LNCAP (cell line): ENCODE data around the gene HDAC9.

Source experiments
- TF ChIP-seq, protein P1 (sequence below): fragments of 450-650 bp; IDR thresholded peaks from 2 replicates; pipeline ENCODE4 v1.5.1; 2017; ENCODE audit warnings: mild to moderate bottlenecking

Gene HDAC9

DNA sequence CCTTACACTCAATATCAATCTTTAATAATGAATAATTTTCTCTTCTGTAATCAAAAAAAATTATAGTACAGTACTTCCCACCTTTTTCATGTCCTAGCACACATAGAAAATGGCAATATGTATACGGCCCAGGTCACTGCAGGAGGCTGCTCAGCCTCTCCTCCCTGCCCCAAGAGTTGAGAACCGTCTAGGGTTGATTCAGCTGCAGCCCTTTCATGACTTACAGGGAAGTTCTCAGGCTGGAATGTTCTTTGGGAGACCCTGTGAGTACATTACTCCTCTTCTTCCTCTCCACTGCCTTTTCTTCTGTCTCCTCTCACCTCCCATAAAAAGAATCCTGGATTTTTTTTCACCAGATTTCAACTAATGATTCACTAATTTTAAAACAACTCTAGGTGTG lies 180.0 kb downstream of the HDAC9 start:
- TF ChIP-seq, protein P1, sequence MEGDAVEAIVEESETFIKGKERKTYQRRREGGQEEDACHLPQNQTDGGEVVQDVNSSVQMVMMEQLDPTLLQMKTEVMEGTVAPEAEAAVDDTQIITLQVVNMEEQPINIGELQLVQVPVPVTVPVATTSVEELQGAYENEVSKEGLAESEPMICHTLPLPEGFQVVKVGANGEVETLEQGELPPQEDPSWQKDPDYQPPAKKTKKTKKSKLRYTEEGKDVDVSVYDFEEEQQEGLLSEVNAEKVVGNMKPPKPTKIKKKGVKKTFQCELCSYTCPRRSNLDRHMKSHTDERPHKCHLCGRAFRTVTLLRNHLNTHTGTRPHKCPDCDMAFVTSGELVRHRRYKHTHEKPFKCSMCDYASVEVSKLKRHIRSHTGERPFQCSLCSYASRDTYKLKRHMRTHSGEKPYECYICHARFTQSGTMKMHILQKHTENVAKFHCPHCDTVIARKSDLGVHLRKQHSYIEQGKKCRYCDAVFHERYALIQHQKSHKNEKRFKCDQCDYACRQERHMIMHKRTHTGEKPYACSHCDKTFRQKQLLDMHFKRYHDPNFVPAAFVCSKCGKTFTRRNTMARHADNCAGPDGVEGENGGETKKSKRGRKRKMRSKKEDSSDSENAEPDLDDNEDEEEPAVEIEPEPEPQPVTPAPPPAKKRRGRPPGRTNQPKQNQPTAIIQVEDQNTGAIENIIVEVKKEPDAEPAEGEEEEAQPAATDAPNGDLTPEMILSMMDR: no peak

DNA sequence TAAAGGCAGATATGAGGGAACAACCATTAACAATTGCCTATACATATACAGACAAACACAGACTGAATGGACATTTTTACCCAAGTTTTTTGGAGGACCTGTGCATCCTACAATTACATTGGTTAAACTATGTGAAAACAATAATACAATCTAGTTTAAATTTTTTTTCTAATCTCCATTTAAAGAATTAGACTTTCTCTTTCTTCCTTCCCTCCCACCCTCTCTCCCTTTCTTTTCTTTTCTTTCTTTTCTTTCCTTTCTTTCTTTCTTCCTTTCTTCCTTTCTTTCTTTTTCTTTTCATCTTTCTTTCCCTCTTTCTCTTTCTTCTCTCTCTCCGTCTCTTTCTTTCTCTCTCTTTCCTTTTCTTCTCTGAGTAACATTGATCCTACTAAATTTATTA lies 183.7 kb downstream of the HDAC9 start:
- TF ChIP-seq, protein P1: no peak

DNA sequence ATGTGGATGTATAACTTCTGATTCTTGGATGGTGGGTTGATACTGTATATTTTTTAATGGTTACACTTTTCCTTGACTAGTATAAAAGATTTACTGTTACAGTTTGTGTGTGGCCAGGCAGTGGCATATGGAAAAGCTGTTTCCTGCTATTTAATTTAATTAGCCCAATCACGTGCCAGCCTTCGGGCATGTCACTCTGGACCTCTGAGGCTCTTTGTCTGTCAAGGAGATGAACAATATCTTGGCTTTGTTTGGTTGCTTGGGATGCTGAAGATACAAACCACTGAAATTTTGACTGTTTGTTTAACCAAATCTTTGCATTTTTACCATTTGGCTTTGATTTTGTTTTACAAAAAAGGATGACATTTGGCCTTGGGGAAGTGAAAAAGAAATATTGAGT lies 185.0 kb downstream of the HDAC9 start:
- TF ChIP-seq, protein P1: no peak

DNA sequence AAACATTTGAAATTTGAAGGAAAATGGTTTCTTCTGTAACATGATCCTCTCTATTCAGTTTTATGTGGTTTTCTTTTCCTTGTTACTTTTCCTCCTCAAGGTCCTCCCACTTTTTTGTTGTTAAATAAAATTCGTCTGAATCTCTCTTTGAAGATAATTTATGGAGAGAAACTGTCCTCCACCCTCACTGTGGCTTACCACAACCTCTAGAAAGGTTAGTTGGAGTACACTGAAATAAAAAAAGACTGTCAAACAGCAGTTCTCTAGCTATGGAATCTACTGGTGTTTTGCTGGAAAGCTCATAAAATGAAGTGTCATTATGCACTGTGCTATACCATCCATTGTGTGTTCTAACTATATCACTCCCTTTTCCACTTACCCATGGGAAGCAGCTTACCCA lies 189.4 kb downstream of the HDAC9 start:
- TF ChIP-seq, protein P1: no peak

DNA sequence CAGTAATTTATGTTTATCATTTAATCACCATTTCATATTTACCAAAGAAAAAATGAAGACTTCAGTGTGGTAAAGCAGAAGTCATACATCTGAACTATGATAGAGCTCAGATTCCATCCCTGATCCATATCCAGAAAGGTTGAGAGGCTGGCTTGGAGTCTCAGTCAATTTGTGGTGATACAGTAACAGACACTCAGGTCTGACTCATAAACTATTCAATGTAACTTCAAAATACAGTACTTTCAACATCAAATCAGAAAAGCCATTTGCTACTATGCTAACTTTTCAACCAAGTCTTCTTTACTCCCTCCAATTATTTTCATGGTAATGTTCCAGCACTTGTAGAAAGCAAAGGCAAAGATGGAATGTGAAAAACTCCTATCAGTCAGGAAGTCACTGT lies 190.4 kb downstream of the HDAC9 start:
- TF ChIP-seq, protein P1: no peak

DNA sequence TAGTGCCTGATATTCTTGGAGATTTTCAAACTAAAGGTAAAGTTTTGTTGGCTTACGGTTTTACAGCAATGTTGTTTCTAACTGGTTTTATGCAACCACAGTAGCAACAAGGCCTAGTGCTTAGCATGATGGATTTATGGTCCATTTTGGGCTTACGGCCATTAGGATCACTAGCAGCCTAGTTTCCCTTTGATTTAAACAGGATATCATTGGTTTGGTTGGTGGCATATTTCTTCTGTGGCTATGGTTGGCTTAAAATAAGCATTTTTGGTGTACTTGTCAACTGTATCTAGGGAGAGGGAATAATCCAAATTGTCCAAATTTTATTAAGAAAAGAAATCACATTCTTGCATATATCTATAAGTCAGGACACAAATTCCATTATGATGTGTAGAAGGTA lies 194.0 kb downstream of the HDAC9 start:
- TF ChIP-seq, protein P1: no peak

DNA sequence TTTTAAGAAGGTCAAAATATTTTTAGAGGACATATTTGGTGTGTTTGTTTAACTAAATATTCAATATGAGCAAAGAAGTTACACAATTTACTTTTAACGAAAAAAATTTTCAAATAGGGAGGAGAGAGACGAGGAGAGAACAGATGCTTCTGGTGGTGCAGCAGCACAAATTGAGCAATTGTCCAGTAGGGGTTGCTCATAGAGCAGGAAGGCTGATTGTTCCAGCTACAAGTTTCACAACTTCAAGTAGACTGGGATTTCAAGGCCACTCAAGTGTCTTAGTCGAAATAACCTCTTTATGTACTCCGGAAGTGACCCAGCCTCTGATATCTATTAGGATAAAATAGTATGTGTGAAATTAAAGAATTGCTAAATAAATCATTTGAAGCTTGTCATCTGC lies 197.9 kb downstream of the HDAC9 start:
- TF ChIP-seq, protein P1: peak; percentile 75

DNA sequence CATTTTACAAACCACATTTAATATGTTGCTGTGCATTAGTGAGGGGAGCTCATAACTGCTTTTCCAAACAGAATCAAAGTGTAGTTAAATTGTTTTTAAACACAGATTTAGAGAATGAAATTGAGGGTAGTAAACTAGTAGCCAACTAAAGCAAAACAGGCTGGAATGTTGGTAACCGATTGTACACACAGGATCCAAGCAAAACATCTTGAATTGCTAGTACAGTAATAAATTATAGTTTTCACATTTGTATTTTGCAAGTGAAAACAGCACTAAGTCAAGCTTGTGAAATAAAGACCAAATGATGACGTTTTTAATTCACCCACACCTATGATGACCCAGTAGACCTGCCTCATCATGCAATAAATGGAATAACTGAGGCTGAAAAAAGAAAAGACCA lies 198.3 kb downstream of the HDAC9 start:
- TF ChIP-seq, protein P1: no peak
